Neural cell (in vitro differentiated cells): ENCODE results near the gene ALS2CL. TPM values are rescaled to one million over a fixed set of nuclear protein-coding genes. Genes with fewer than 3 reads are reported as not detected.

Source experiments
- H2AFZ ChIP-seq: fragments of 200-600, 300-800 bp; sonication (generic), shearing (Covaris generic); 2 replicates; pipeline ENCODE4 v1.6.0; 2014; ENCODE audit warnings: low read depth, mild to moderate bottlenecking, antibody characterized with exemption, low read length, moderate library complexity
- H3F3A ChIP-seq: fragments of 200-600 bp; shearing (Covaris generic); 2 replicates; pipeline ENCODE4 v1.6.1; 2016; ENCODE audit warnings: mild to moderate bottlenecking, moderate library complexity, mixed read lengths, antibody characterized with exemption, low read length; ENCODE audit not compliant: insufficient read depth, poor library complexity, severe bottlenecking
- H3K27ac ChIP-seq: fragments of 200-600, 300-800 bp; sonication (generic), shearing (Covaris generic); 2 replicates; pipeline ENCODE4 v1.5.1; 2014; ENCODE audit warnings: mild to moderate bottlenecking, low read length, moderate library complexity
- H3K27me3 ChIP-seq: fragments of 300-800, 200-600 bp; sonication (generic), shearing (Covaris generic); 2 replicates; pipeline ENCODE4 v1.6.0; 2014; ENCODE audit warnings: mild to moderate bottlenecking, low read depth, low read length, moderate library complexity; ENCODE audit not compliant: insufficient read depth
- H3K36me3 ChIP-seq: fragments of 300-800, 200-600 bp; sonication (generic), shearing (Covaris generic); 2 replicates; pipeline ENCODE4 v1.5.1; 2014; ENCODE audit warnings: mild to moderate bottlenecking, antibody characterized with exemption, low read length, moderate library complexity; ENCODE audit not compliant: insufficient read depth
- H3K4me2 ChIP-seq: fragments of 300-800, 200-600 bp; sonication (generic), shearing (Covaris generic); 2 replicates; pipeline ENCODE4 v1.6.0; 2014; ENCODE audit warnings: mild to moderate bottlenecking, low read length
- H3K4me3 ChIP-seq: fragments of 300-800, 200-600 bp; sonication (generic), shearing (Covaris generic); 2 replicates; pipeline ENCODE4 v1.5.1; 2014; ENCODE audit warnings: mild to moderate bottlenecking, low read length, moderate library complexity
- H3K79me2 ChIP-seq: fragments of 200-600 bp; shearing (Covaris generic); replicated peaks from 2 replicates; pipeline ENCODE4 v1.6.0; 2014; ENCODE audit warnings: mild to moderate bottlenecking, low read length, moderate library complexity; ENCODE audit not compliant: insufficient read depth
- H3K9ac ChIP-seq: fragments of 300-800, 200-600 bp; sonication (generic), shearing (Covaris generic); 2 replicates; pipeline ENCODE4 v1.6.1; 2016; ENCODE audit warnings: mild to moderate bottlenecking, low read length, mixed read lengths
- H3K9me2 ChIP-seq: fragments of 200-600 bp; shearing (Covaris generic); 2 replicates; pipeline ENCODE4 v1.6.1; 2016; ENCODE audit warnings: mild to moderate bottlenecking, low read length, mixed read lengths; ENCODE audit not compliant: insufficient read depth
- H3K9me3 ChIP-seq: fragments of 200-600, 300-800 bp; sonication (generic), shearing (Covaris generic); 2 replicates; pipeline ENCODE4 v1.6.1; 2016; ENCODE audit warnings: mild to moderate bottlenecking, mixed run types, low read length, moderate library complexity, mixed read lengths
- H4K20me1 ChIP-seq: fragments of 200-600 bp; shearing (Covaris generic); 2 replicates; pipeline ENCODE4 v1.6.1; 2016; ENCODE audit warnings: mild to moderate bottlenecking, mixed run types; ENCODE audit not compliant: insufficient read depth
- EP300 ChIP-seq: fragments of 450-650 bp; conservative IDR thresholded peaks from 2 replicates; pipeline ENCODE4 v1.6.1; 2014; ENCODE audit warnings: antibody characterized with exemption, mild to moderate bottlenecking, moderate library complexity; ENCODE audit not compliant: poor library complexity, severe bottlenecking
- EZH2 ChIP-seq: fragments of 200-600, 300-800 bp; shearing (Covaris generic), sonication (generic); IDR thresholded peaks from 2 replicates; pipeline ENCODE4 v1.6.1; 2014; ENCODE audit warnings: antibody characterized with exemption, low read length, borderline replicate concordance, mild to moderate bottlenecking; ENCODE audit not compliant: insufficient read depth, poor library complexity, severe bottlenecking
- MXI1 ChIP-seq: fragments of 450-650 bp; conservative IDR thresholded peaks from 2 replicates; pipeline ENCODE4 v1.6.1; 2014; ENCODE audit warnings: antibody characterized with exemption, mild to moderate bottlenecking; ENCODE audit not compliant: poor library complexity, severe bottlenecking
- POLR2AphosphoS5 ChIP-seq: IDR thresholded peaks from 2 replicates; pipeline ENCODE4 v1.6.1; 2012
- RAD21 ChIP-seq: fragments of 450-650 bp; conservative IDR thresholded peaks from 2 replicates; pipeline ENCODE4 v1.6.1; 2014; ENCODE audit warnings: antibody characterized with exemption, mild to moderate bottlenecking, moderate library complexity
- SMC3 ChIP-seq: fragments of 450-650 bp; conservative IDR thresholded peaks from 2 replicates; pipeline ENCODE4 v1.6.1; 2014; ENCODE audit warnings: antibody characterized with exemption, mild to moderate bottlenecking, moderate library complexity; ENCODE audit not compliant: poor library complexity
- TAF1 ChIP-seq: IDR thresholded peaks from 2 replicates; pipeline ENCODE4 v1.6.1; 2012; ENCODE audit warnings: low read depth
- polyA plus RNA-seq: library from polyadenylated mRNA; depleted of rRNA; stranded (reverse); fragments of >200 nt; gene quantifications from 2 replicates; pipeline ENCODE4 v1.2.3, GENCODE V29; 2014
- TF ChIP-seq, protein P1 (sequence below): fragments of 450-650 bp; IDR thresholded peaks from 2 replicates; pipeline ENCODE4 v1.5.1; 2014; ENCODE audit warnings: antibody characterized with exemption, mild to moderate bottlenecking, moderate library complexity; ENCODE audit not compliant: poor library complexity, severe bottlenecking
- TF ChIP-seq, protein P2 (sequence below): IDR thresholded peaks from 2 replicates; pipeline ENCODE4 v1.6.1; 2012; ENCODE audit warnings: borderline replicate concordance

ALS2CL gene
- polyA plus RNA-seq, 1 donor from 2014 or later: 0.11 TPM

DNA sequence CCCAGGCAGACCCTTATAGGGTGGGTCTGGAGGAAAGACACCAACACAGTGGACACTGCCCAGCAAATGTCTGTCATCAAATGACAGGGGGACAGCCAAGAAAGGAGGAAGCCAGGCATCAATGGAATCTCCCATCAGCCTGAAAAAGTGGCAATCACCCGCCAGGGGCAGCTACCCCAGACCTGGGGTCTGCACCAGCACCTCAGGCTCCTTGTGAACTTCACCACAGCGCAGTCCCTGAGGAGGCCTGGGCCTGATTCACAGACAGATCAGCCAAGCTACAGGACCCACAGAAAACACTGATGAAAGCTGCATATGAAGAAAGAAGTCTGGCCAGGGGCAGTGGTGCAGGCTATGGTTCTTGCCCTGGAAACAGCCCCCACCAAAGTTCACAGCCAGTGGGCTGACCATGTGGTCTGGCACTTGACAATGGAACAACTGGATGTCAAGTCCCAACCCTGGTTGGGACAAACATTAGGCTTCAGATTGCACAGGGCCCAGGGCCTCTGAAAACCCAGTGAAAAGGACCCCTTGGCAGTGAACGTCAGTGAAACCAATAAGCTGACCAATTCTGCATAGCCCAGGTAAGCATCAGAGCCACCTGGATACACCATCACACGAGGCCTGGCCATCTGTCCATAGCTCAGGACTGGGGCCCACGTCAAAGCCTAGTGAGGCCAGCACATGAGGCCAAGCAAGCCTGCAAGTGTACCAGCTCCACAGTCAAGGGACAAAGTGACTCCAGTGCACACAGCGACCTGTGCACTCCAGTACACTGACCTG, 29.1 kb downstream of the ALS2CL start:
- H3K79me2 ChIP-seq: no peaks in the 10 kb centered on the region
- no peak overlapping the region for H2AFZ ChIP-seq
- H4K20me1 ChIP-seq: no peaks in the 10 kb centered on the region
- TF ChIP-seq, protein P1, sequence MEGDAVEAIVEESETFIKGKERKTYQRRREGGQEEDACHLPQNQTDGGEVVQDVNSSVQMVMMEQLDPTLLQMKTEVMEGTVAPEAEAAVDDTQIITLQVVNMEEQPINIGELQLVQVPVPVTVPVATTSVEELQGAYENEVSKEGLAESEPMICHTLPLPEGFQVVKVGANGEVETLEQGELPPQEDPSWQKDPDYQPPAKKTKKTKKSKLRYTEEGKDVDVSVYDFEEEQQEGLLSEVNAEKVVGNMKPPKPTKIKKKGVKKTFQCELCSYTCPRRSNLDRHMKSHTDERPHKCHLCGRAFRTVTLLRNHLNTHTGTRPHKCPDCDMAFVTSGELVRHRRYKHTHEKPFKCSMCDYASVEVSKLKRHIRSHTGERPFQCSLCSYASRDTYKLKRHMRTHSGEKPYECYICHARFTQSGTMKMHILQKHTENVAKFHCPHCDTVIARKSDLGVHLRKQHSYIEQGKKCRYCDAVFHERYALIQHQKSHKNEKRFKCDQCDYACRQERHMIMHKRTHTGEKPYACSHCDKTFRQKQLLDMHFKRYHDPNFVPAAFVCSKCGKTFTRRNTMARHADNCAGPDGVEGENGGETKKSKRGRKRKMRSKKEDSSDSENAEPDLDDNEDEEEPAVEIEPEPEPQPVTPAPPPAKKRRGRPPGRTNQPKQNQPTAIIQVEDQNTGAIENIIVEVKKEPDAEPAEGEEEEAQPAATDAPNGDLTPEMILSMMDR: no peak
- TF ChIP-seq EZH2 (no peak), POLR2AphosphoS5 (no peak), SMC3 (no peak), MXI1 (no peak), RAD21 (no peak), EP300 (no peak), TAF1 (no peak)
- TF ChIP-seq, protein P2, sequence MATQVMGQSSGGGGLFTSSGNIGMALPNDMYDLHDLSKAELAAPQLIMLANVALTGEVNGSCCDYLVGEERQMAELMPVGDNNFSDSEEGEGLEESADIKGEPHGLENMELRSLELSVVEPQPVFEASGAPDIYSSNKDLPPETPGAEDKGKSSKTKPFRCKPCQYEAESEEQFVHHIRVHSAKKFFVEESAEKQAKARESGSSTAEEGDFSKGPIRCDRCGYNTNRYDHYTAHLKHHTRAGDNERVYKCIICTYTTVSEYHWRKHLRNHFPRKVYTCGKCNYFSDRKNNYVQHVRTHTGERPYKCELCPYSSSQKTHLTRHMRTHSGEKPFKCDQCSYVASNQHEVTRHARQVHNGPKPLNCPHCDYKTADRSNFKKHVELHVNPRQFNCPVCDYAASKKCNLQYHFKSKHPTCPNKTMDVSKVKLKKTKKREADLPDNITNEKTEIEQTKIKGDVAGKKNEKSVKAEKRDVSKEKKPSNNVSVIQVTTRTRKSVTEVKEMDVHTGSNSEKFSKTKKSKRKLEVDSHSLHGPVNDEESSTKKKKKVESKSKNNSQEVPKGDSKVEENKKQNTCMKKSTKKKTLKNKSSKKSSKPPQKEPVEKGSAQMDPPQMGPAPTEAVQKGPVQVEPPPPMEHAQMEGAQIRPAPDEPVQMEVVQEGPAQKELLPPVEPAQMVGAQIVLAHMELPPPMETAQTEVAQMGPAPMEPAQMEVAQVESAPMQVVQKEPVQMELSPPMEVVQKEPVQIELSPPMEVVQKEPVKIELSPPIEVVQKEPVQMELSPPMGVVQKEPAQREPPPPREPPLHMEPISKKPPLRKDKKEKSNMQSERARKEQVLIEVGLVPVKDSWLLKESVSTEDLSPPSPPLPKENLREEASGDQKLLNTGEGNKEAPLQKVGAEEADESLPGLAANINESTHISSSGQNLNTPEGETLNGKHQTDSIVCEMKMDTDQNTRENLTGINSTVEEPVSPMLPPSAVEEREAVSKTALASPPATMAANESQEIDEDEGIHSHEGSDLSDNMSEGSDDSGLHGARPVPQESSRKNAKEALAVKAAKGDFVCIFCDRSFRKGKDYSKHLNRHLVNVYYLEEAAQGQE: no peak
- no peak overlapping the region for H3K27ac ChIP-seq
- H3K36me3 ChIP-seq: no peaks in the 10 kb centered on the region
- no peaks in the 10 kb centered on the region for H3F3A ChIP-seq
- no peaks in the 10 kb centered on the region for H3K9me3 ChIP-seq
- no peaks in the 10 kb centered on the region for H3K27me3 ChIP-seq
- H3K4me3 ChIP-seq: no peak overlapping the region
- H3K9ac ChIP-seq: no peak overlapping the region
- H3K9me2 ChIP-seq: no peaks in the 10 kb centered on the region
- H3K4me2 ChIP-seq: no peak overlapping the region

DNA sequence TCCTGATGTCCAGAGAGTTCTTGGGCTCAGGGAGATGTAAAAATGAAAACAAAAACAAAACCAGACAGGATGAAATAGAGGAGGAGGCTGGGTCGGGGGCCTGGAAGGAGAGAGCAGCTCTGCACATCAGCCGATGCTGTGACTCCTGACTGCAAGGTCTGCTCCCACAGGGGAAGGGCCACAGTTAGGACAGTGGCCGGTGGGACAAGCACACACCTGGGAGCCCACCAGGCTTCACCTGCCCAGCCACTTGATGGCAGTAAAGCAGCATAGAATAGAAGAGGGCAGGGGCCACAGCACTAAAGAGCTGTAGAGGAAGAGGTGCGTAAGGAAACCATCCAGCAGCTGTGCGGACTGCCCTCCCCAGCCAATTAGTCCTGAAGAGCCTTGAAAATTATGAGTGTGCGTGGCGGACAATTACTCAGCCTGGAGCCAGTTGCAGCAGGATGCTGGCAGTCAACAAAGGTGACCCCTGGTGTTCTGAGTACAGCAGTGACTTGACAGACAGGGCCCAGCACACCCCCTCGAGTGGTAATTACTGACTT, 29.8 kb downstream of the ALS2CL start:
- Histone ChIP-seq H4K20me1 (no peaks in the 10 kb centered on the region), H3K27ac (no peak overlapping the region), H2AFZ (no peak overlapping the region), H3K4me3 (no peak overlapping the region), H3K27me3 (no peaks in the 10 kb centered on the region), H3K36me3 (no peaks in the 10 kb centered on the region), H3K79me2 (no peaks in the 10 kb centered on the region), H3K9ac (no peak overlapping the region), H3K9me3 (no peaks in the 10 kb centered on the region), H3K4me2 (no peak overlapping the region), H3F3A (no peaks in the 10 kb centered on the region), H3K9me2 (no peaks in the 10 kb centered on the region)
- TF ChIP-seq EP300: peak; percentile 16
- peak; percentile 18 for TF ChIP-seq RAD21
- TF ChIP-seq, protein P2: no peak
- TF ChIP-seq, protein P1: peak; percentile 36
- no peak for TF ChIP-seq EZH2
- peak; percentile 58 for TF ChIP-seq POLR2AphosphoS5
- TF ChIP-seq TAF1: no peak
- no peak for TF ChIP-seq MXI1
- no peak for TF ChIP-seq SMC3
